HepG2 (cell line): ENCODE results near the gene FAM20C.

Experiments used
- CEBPB ChIP-seq: IDR thresholded peaks from 2 replicates; pipeline ENCODE4 v1.6.1; 2011; ENCODE audit warnings: low read depth, low read length, improper control_type of control experiment, borderline replicate concordance
- CTCF ChIP-seq: sonication (generic); formaldehyde crosslinking; IDR thresholded peaks from 2 replicates; pipeline ENCODE4 v1.5.0; 2020; ENCODE audit warnings: mild to moderate bottlenecking, missing genetic modification reagents, moderate library complexity
- MXI1 ChIP-seq: IDR thresholded peaks from 3 replicates; pipeline ENCODE4 v1.6.1; 2012; ENCODE audit warnings: low read depth, low read length, inconsistent platforms, borderline replicate concordance
- YEATS2 ChIP-seq: sonication (generic); formaldehyde crosslinking; IDR thresholded peaks from 2 replicates; pipeline ENCODE4 v1.4.0; 2020; ENCODE audit warnings: missing genetic modification reagents, borderline replicate concordance
- ZHX1 ChIP-seq: sonication (generic); formaldehyde crosslinking; IDR thresholded peaks from 2 replicates; pipeline ENCODE4 v1.8.1; 2022; ENCODE audit warnings: low read depth, mild to moderate bottlenecking, missing genetic modification reagents

- TF ChIP-seq CTCF (CRISPR knock-in tag): no peak
- TF ChIP-seq CEBPB: no peak
- TF ChIP-seq YEATS2 (CRISPR knock-in tag): no peak
- no peak for TF ChIP-seq ZHX1
- TF ChIP-seq MXI1: no peak
These were observed 69.2 kb downstream of the FAM20C start for GRCh38 chr7:261341-262250.
